ENCODE data around the gene IFT43. TPM values are rescaled to one million over a fixed set of nuclear protein-coding genes. Genes with fewer than 3 reads are reported as not detected.

IFT43 gene
- total RNA-seq, 6 experiments from 2014 or later = 27.1 to 33.4 (median 29.3) TPM

DNA sequence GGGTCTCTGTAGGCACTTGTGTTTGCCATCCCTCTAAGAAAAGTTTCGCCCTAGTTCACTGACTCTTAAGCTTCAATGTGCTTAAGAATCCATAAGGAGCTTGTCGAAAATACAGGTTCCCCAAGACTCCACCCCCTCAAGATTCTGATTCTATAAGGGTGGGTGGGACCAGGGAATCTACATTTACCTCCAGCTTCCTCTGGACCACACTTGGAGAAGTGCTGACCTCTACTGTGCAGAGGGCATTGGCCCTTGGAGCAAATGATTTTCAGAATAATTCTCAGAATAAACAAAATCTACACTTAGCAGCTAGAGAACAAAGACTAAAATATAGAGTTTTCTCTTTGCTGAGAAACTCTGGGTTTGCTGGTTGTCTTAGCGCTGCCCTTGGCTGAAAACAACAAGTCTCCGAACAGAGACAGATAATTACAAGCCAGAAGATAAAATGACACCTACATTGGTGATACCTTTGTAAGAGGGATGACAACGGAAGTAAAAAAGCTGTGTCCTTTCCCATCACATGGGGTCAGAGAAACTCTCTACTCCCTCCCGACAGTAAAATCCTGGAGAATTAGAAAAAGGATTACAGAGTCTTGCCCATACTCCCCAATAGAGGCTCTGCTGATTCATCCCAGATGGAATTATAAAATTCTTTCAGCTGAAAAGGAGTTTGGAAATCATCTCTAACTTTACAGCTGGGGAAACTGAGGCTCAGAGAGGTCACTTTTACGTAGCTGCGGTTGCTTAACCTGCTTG, 8.6 kb upstream of the IFT43 start:
- no peak for DNase-seq
- H3K27ac Mint-ChIP-seq = no peak overlapping the region
- no peaks in the 10 kb centered on the region; the same call in none of the 2 replicates for H3K27me3 Mint-ChIP-seq (ENCODE audit: insufficient read depth)
- no peak overlapping the region for H3K4me3 Mint-ChIP-seq
- H3K4me1 Mint-ChIP-seq (ENCODE audit: low read depth) = peaks cover 52% of the 10 kb centered on the region
- no peaks in the 10 kb centered on the region for H3K9me3 Mint-ChIP-seq
- TF ChIP-seq CTCF (IDR thresholded peaks at IDR 0.05) = no peak
- no peaks in the 10 kb centered on the region for H3K36me3 Mint-ChIP-seq (ENCODE audit: low read depth)

- no peak overlapping the region for H3K27ac Mint-ChIP-seq
- H3K4me3 Mint-ChIP-seq = no peak overlapping the region
- H3K27me3 Mint-ChIP-seq (ENCODE audit: insufficient read depth) = no peaks in the 10 kb centered on the region; the same call in 1 of the 2 replicates
- peaks cover 53% of the 10 kb centered on the region for H3K4me1 Mint-ChIP-seq (ENCODE audit: low read depth)
- no peak for DNase-seq
- no peaks in the 10 kb centered on the region for H3K36me3 Mint-ChIP-seq (ENCODE audit: low read depth)
- no peaks in the 10 kb centered on the region for H3K9me3 Mint-ChIP-seq
- TF ChIP-seq CTCF (IDR thresholded peaks at IDR 0.05) = no peak
Observed at GRCh38 chr14:75977582-75977943, 8.0 kb upstream of the IFT43 start.

GRCh38 chr14:75978249-75978731, 7.3 kb upstream of the IFT43 start:
- Mint-ChIP-seq H3K9me3 (no peaks in the 10 kb centered on the region), H3K27me3 (ENCODE audit: insufficient read depth) (no peaks in the 10 kb centered on the region; the same call in 1 of the 2 replicates), H3K27ac (no peak overlapping the region), H3K4me3 (no peak overlapping the region), H3K4me1 (ENCODE audit: low read depth) (peaks cover 58% of the 10 kb centered on the region), H3K36me3 (ENCODE audit: low read depth) (no peaks in the 10 kb centered on the region)
- no peak for TF ChIP-seq CTCF (IDR thresholded peaks at IDR 0.05)
- no peak for DNase-seq

DNA sequence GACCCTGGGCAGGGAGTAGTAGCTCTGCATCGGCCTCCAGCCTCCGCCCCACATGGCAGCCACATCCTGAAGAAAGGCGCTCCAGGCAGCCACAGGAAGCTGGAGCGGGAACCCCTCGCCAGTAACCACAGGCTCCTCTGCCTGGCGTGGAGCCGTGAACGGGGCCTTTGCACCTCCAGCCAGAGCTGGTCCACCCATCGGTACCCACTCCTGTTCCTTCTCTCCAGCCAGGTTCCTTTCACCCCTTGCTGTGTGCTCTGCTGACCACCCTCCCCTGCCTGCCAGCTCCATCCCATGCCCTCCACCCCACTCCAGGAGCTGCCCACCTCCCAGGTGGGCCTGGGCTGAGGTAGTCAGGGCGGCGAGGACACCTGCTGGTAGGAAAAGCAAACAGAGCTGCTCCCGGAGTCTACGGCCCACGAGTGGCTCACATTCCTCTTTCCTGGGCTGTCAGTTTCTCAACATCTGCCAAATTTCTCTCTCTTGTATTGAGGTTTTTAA, 6.4 kb upstream of the IFT43 start:
- Mint-ChIP-seq H3K9me3 (no peaks in the 10 kb centered on the region), H3K27ac (no peak overlapping the region), H3K4me3 (peak overlapping the region; percentile 87), H3K27me3 (ENCODE audit: insufficient read depth) (no peaks in the 10 kb centered on the region; the same call in 1 of the 2 replicates), H3K36me3 (ENCODE audit: low read depth) (no peaks in the 10 kb centered on the region), H3K4me1 (ENCODE audit: low read depth) (peaks cover 58% of the 10 kb centered on the region)
- DNase-seq = peak; percentile 24
- TF ChIP-seq CTCF (IDR thresholded peaks at IDR 0.05) = peak; percentile 84

- no peak overlapping the region for H3K27ac Mint-ChIP-seq
- H3K36me3 Mint-ChIP-seq (ENCODE audit: low read depth) = no peaks in the 10 kb centered on the region
- DNase-seq = no peak
- peak overlapping the region; percentile 87 for H3K4me3 Mint-ChIP-seq
- H3K9me3 Mint-ChIP-seq = no peaks in the 10 kb centered on the region
- H3K27me3 Mint-ChIP-seq (ENCODE audit: insufficient read depth) = no peaks in the 10 kb centered on the region; the same call in 1 of the 2 replicates
- peaks cover 58% of the 10 kb centered on the region for H3K4me1 Mint-ChIP-seq (ENCODE audit: low read depth)
- TF ChIP-seq CTCF (IDR thresholded peaks at IDR 0.05) = no peak; the same call in 1 of the 2 replicates
Observed at GRCh38 chr14:75979648-75980565, 5.7 kb upstream of the IFT43 start.
